Measurements from ENCODE around the gene SIX3. TPM values are rescaled to one million over a fixed set of nuclear protein-coding genes. Genes with fewer than 3 reads are reported as not detected.

The SIX3 gene
- total and polyA plus RNA-seq, 2 experiments from 2014 or later = 0.21 to 0.28 TPM

GRCh38 chr2:44956843-44957242 is 15.3 kb downstream of the SIX3 start (continued):
- no peak for TF ChIP-seq POLR2AphosphoS5 (IDR thresholded peaks at IDR 0.05; ENCODE audit: low read depth)
- no peak for TF ChIP-seq STAT1 (IDR thresholded peaks at IDR 0.05; ENCODE audit: unreplicated experiment)
- TF ChIP-seq REST (IDR thresholded peaks at IDR 0.05; ENCODE audit: unreplicated experiment) = no peak
- TF ChIP-seq CREB1 (CRISPR knock-in tag; IDR thresholded peaks at IDR 0.05; ENCODE audit: low read depth) = no peak
- no peak for TF ChIP-seq ZNF114 (CRISPR knock-in tag; IDR thresholded peaks at IDR 0.05)
- no peak for TF ChIP-seq NANOG (IDR thresholded peaks at IDR 0.05; ENCODE audit: borderline replicate concordance)

- H3K4me3 Mint-ChIP-seq = no peak overlapping the region
- H3K27ac Mint-ChIP-seq = no peak overlapping the region
- Histone ChIP-seq H3K4me1 (ENCODE audit: insufficient read depth) (peaks cover 32% of the 10 kb centered on the region), H3K9me2 (ENCODE audit: insufficient read depth) (no peaks in the 10 kb centered on the region), H3F3A (replicated peaks; ENCODE audit: low read depth) (0 out of 2 replicates have a peak, but pooled peaks cover 2% of the 10 kb centered on the region), H3K79me2 (replicated peaks; ENCODE audit: insufficient read depth) (no peaks in the 10 kb centered on the region), H3K4me2 (no peak overlapping the region), H2AFZ (no peak overlapping the region), H3K4me3 (no peak overlapping the region), H3K27me3 (ENCODE audit: insufficient read depth) (peaks cover 53% of the 10 kb centered on the region), H4K20me1 (replicated peaks; ENCODE audit: insufficient read depth) (no peaks in the 10 kb centered on the region), H3K27ac (ENCODE audit: low read depth) (no peak overlapping the region), H3K36me3 (ENCODE audit: insufficient read depth) (no peaks in the 10 kb centered on the region)
- no peak for ATAC-seq
- H3K9me3 Mint-ChIP-seq = peaks cover 4% of the 10 kb centered on the region; the same call in 2 of the 3 replicates
- peaks cover 46% of the 10 kb centered on the region for H3K27me3 Mint-ChIP-seq (ENCODE audit: insufficient read depth, low read depth, poor library complexity)
- H3K36me3 Mint-ChIP-seq (ENCODE audit: low read depth) = no peaks in the 10 kb centered on the region; the same call in 1 of the 3 replicates
- peaks cover 27% of the 10 kb centered on the region for H3K4me1 Mint-ChIP-seq
- TF ChIP-seq ZNF462 (CRISPR knock-in tag; IDR thresholded peaks at IDR 0.05) (no peak), NANOG (IDR thresholded peaks at IDR 0.05; ENCODE audit: borderline replicate concordance) (no peak), ZNF114 (CRISPR knock-in tag; IDR thresholded peaks at IDR 0.05) (no peak), CREB1 (CRISPR knock-in tag; IDR thresholded peaks at IDR 0.05; ENCODE audit: low read depth) (no peak), STAT1 (IDR thresholded peaks at IDR 0.05; ENCODE audit: unreplicated experiment) (no peak), ETS1 (IDR thresholded peaks at IDR 0.05) (no peak), CTCF (conservative IDR thresholded peaks at IDR 0.05; ENCODE audit: low read depth in 2 of 2) (no peak)
- DNase-seq (ENCODE audit: low spot score) = no peak
Measured at GRCh38 chr2:44957656-44958327, 16.3 kb downstream of the SIX3 start.

All from GM23338 (cell line).